Trophoblast cell (in vitro differentiated cells and primary cell): ENCODE results near the gene NBAS.
A peak's percentile ranks its signal among the peaks of the same experiment; 100 is the strongest.

ENCODE experiments used
- DNase-seq, 2 donors: peaks; one replicate each; pipeline ENCODE4 v3.0.0-alpha.2; 2016
- H2AFZ ChIP-seq: 2 replicates; pipeline ENCODE4 v1.6.1; 2013; ENCODE audit warnings: low read length, moderate library complexity, mild to moderate bottlenecking; ENCODE audit not compliant: insufficient read depth, poor library complexity
- H2AK5ac ChIP-seq: 2 replicates; pipeline ENCODE4 v1.6.1; 2013; ENCODE audit warnings: mild to moderate bottlenecking, low read length
- H2BK120ac ChIP-seq: 2 replicates; pipeline ENCODE4 v1.6.1; 2013; ENCODE audit warnings: low read length, mild to moderate bottlenecking, moderate library complexity; ENCODE audit not compliant: insufficient read depth, poor library complexity
- H2BK12ac ChIP-seq: 2 replicates; pipeline ENCODE4 v1.6.1; 2013; ENCODE audit warnings: mild to moderate bottlenecking, low read length, moderate library complexity
- H2BK5ac ChIP-seq: 2 replicates; pipeline ENCODE4 v1.6.1; 2013; ENCODE audit warnings: low read length, low read depth, moderate library complexity, mild to moderate bottlenecking; ENCODE audit not compliant: poor library complexity
- H3K14ac ChIP-seq: 2 replicates; pipeline ENCODE4 v1.6.1; 2013; ENCODE audit warnings: mild to moderate bottlenecking, low read length
- H3K18ac ChIP-seq: 2 replicates; pipeline ENCODE4 v1.6.1; 2013; ENCODE audit warnings: mild to moderate bottlenecking, low read length
- H3K23ac ChIP-seq: 2 replicates; pipeline ENCODE4 v1.6.1; 2013; ENCODE audit warnings: low read length
- H3K27ac ChIP-seq: 2 replicates; pipeline ENCODE4 v1.5.1; 2013; ENCODE audit warnings: low read depth, mild to moderate bottlenecking, inconsistent platforms, low read length, moderate library complexity
- H3K27me3 ChIP-seq: 2 replicates; pipeline ENCODE4 v1.6.1; 2013; ENCODE audit warnings: inconsistent platforms, mild to moderate bottlenecking, low read length, moderate library complexity; ENCODE audit not compliant: insufficient read depth
- H3K36me3 ChIP-seq, 2 experiments: 1 replicate in 1 of 2; 2 replicates in 1 of 2; pipeline ENCODE4 v1.6.1; 2013; ENCODE audit warnings: low read length in 2 of 2, mild to moderate bottlenecking in 2 of 2, moderate library complexity in 1 of 2; ENCODE audit not compliant: insufficient read depth in 2 of 2, control insufficient read depth in 1 of 2
- H3K4ac ChIP-seq: 2 replicates; pipeline ENCODE4 v1.6.1; 2013; ENCODE audit warnings: low read depth, mild to moderate bottlenecking, low read length, moderate library complexity
- H3K4me1 ChIP-seq, 2 experiments: 1 replicate in 1 of 2; 2 replicates in 1 of 2; pipeline ENCODE4 v1.6.1; 2013; ENCODE audit warnings: low read length in 2 of 2, mild to moderate bottlenecking in 2 of 2, moderate library complexity in 1 of 2; ENCODE audit not compliant: insufficient read depth in 2 of 2, control insufficient read depth in 1 of 2
- H3K4me2 ChIP-seq: 2 replicates; pipeline ENCODE4 v1.6.1; 2013; ENCODE audit warnings: inconsistent platforms, mild to moderate bottlenecking, low read length, moderate library complexity
- H3K4me3 ChIP-seq: 2 replicates; pipeline ENCODE4 v1.5.1; 2013; ENCODE audit warnings: mild to moderate bottlenecking, low read depth, low read length, inconsistent platforms
- H3K79me1 ChIP-seq: one replicate; pipeline ENCODE4 v1.6.1; 2013; ENCODE audit warnings: low read length
- H3K79me2 ChIP-seq: 2 replicates; pipeline ENCODE4 v1.6.1; 2013; ENCODE audit warnings: low read length, mild to moderate bottlenecking; ENCODE audit not compliant: control insufficient read depth, insufficient read depth, poor library complexity
- H3K9ac ChIP-seq: 2 replicates; pipeline ENCODE4 v1.6.1; 2013; ENCODE audit warnings: mild to moderate bottlenecking, low read length
- H3K9me3 ChIP-seq: 2 replicates; pipeline ENCODE4 v1.6.1; 2013; ENCODE audit warnings: low read depth, mild to moderate bottlenecking, control low read depth, inconsistent platforms, low read length; ENCODE audit not compliant: insufficient read depth
- H4K12ac ChIP-seq: 2 replicates; pipeline ENCODE4 v1.6.1; 2013; ENCODE audit warnings: low read depth, mild to moderate bottlenecking, low read length, moderate library complexity
- H4K8ac ChIP-seq: 2 replicates; pipeline ENCODE4 v1.6.1; 2013; ENCODE audit warnings: low read depth, mild to moderate bottlenecking, low read length, moderate library complexity
- H4K91ac ChIP-seq: one replicate; pipeline ENCODE4 v1.6.1; 2013; ENCODE audit warnings: low read depth, mild to moderate bottlenecking, low read length, moderate library complexity
- WGBS: extraction: QIAGEN DNeasy Blood & Tissue Kit; methylation state at CpG from one replicate; pipeline ENCODE4 v1.1.7; 2013; ENCODE audit warnings: missing lambda C conversion rate; ENCODE audit not compliant: insufficient read length, insufficient coverage; ENCODE audit errors: extremely low coverage; 5-methylcytosine and 5-hydroxymethylcytosine counted together

Gene NBAS

GRCh38 chr2:15456352-15456751, 104.8 kb downstream of the NBAS start:
- no CpG with 5 or more reads among the region's 3 CpGs for WGBS
- H2AK5ac ChIP-seq, result no peak overlapping the region
- H4K91ac ChIP-seq, result no peak overlapping the region
- H3K18ac ChIP-seq, result no peak overlapping the region
- no peak overlapping the region for H2AFZ ChIP-seq
- H4K12ac ChIP-seq, result no peak overlapping the region
- H4K8ac ChIP-seq, result no peak overlapping the region
- H3K14ac ChIP-seq, result no peak overlapping the region
- H2BK12ac ChIP-seq, result no peak overlapping the region
- H3K4me3 ChIP-seq, result no peak overlapping the region
- no peak overlapping the region for H3K23ac ChIP-seq
- DNase-seq, result peak in 1 of 2 donors; percentile 42
- no peaks in the 10 kb centered on the region for H3K79me2 ChIP-seq
- peaks cover 2 to 4% of the 10 kb centered on the region in 2 experiments for H3K36me3 ChIP-seq
- no peak overlapping the region for H3K4ac ChIP-seq
- no peaks in the 10 kb centered on the region for H3K27me3 ChIP-seq
- no peak overlapping the region for H3K4me2 ChIP-seq
- H3K27ac ChIP-seq, result no peak overlapping the region
- H3K79me1 ChIP-seq, result no peaks in the 10 kb centered on the region
- no peak overlapping the region for H3K9ac ChIP-seq
- H3K9me3 ChIP-seq, result no peaks in the 10 kb centered on the region
- H3K4me1 ChIP-seq, result peaks cover 3% of the 10 kb centered on the region in 2 experiments
- H2BK120ac ChIP-seq, result no peak overlapping the region
- H2BK5ac ChIP-seq, result no peak overlapping the region

GRCh38 chr2:15450808-15451207, 110.3 kb downstream of the NBAS start:
- Histone ChIP-seq H3K9ac (no peak overlapping the region), H2BK12ac (no peak overlapping the region), H2BK5ac (no peak overlapping the region), H2AFZ (no peak overlapping the region), H3K79me2 (no peaks in the 10 kb centered on the region), H3K18ac (no peak overlapping the region), H3K14ac (no peak overlapping the region), H3K23ac (no peak overlapping the region), H3K79me1 (no peaks in the 10 kb centered on the region), H4K91ac (no peak overlapping the region), H3K27ac (no peak overlapping the region), H4K8ac (no peak overlapping the region), H3K4me3 (no peak overlapping the region), H4K12ac (no peak overlapping the region), H2BK120ac (no peak overlapping the region), H3K4me2 (no peak overlapping the region), H3K4me1 (peaks cover 3% of the 10 kb centered on the region in 2 experiments), H3K4ac (no peak overlapping the region), H3K9me3 (no peaks in the 10 kb centered on the region), H3K36me3 (no peaks in the 10 kb centered on the region), H3K27me3 (no peaks in the 10 kb centered on the region), H2AK5ac (no peak overlapping the region)
- WGBS, result no CpG with 5 or more reads among the region's 2 CpGs
- DNase-seq, result no peak

GRCh38 chr2:15449556-15450236, 111.4 kb downstream of the NBAS start:
- H3K27me3 ChIP-seq, result no peaks in the 10 kb centered on the region
- no peak for DNase-seq
- H3K9ac ChIP-seq, result no peak overlapping the region
- H3K4ac ChIP-seq, result no peak overlapping the region
- H2BK12ac ChIP-seq, result no peak overlapping the region
- no peak overlapping the region for H2BK5ac ChIP-seq
- H4K91ac ChIP-seq, result no peak overlapping the region
- no peak overlapping the region for H2BK120ac ChIP-seq
- no peaks in the 10 kb centered on the region for H3K79me1 ChIP-seq
- H4K8ac ChIP-seq, result no peak overlapping the region
- WGBS, result no CpG with 5 or more reads among the region's 2 CpGs
- no peak overlapping the region for H2AK5ac ChIP-seq
- no peak overlapping the region for H3K14ac ChIP-seq
- H3K27ac ChIP-seq, result no peak overlapping the region
- H3K4me2 ChIP-seq, result no peak overlapping the region
- H3K79me2 ChIP-seq, result no peaks in the 10 kb centered on the region
- H3K4me3 ChIP-seq, result no peak overlapping the region
- no peak overlapping the region for H3K18ac ChIP-seq
- no peaks in the 10 kb centered on the region for H3K9me3 ChIP-seq
- H3K36me3 ChIP-seq, result no peaks in the 10 kb centered on the region
- no peak overlapping the region for H4K12ac ChIP-seq
- H3K23ac ChIP-seq, result no peak overlapping the region
- peaks cover 3% of the 10 kb centered on the region in 2 experiments for H3K4me1 ChIP-seq
- no peak overlapping the region for H2AFZ ChIP-seq

GRCh38 chr2:15448250-15448839, 112.8 kb downstream of the NBAS start:
- DNase-seq, result no peak
- Histone ChIP-seq H3K79me2 (no peaks in the 10 kb centered on the region), H4K91ac (no peak overlapping the region), H3K4ac (no peak overlapping the region), H3K4me2 (no peak overlapping the region), H3K9me3 (no peaks in the 10 kb centered on the region), H2BK5ac (no peak overlapping the region), H3K36me3 (no peaks in the 10 kb centered on the region), H3K27me3 (no peaks in the 10 kb centered on the region), H3K9ac (no peak overlapping the region), H3K27ac (no peak overlapping the region), H3K14ac (no peak overlapping the region), H4K8ac (no peak overlapping the region), H4K12ac (no peak overlapping the region), H2BK12ac (no peak overlapping the region), H2BK120ac (no peak overlapping the region), H3K4me1 (peaks cover 3% of the 10 kb centered on the region in 2 experiments), H3K4me3 (no peak overlapping the region), H3K23ac (no peak overlapping the region), H3K79me1 (no peaks in the 10 kb centered on the region), H2AK5ac (no peak overlapping the region), H2AFZ (no peak overlapping the region), H3K18ac (no peak overlapping the region)
- no CpG with 5 or more reads among the region's 5 CpGs for WGBS
